H1 (cell line): ENCODE measurements around the gene L3HYPDH. TPM values are rescaled to one million over a fixed set of nuclear protein-coding genes. Genes with fewer than 3 reads are reported as not detected.

Source experiments
- CTCF ChIA-PET: fragments of 300-600 bp; sonication (Branson Sonifier 250); formaldehyde crosslinking; loops from one replicate; lab custom pipeline; 2021; ENCODE audit not compliant: partially characterized antibody; lab: Charles Lee
- POLR2A ChIA-PET: fragments of 300-600 bp; sonication (Branson Sonifier 250); formaldehyde crosslinking; loops from one replicate; lab custom pipeline; 2021; ENCODE audit warnings: inconsistent platforms; ENCODE audit not compliant: partially characterized antibody; lab: Charles Lee
- DNase-seq, 2 experiments: peaks; one replicate each; pipeline versions ENCODE4 v3.0.0 to v3.0.0-alpha.2; 2010 to 2022; ENCODE audit warnings: low spot score in 2 of 2, low read depth in 1 of 2, mixed read lengths in 1 of 2
- FAIRE-seq: peaks from 2 replicates; lab custom pipeline; 2011; peaks lifted over from hg19 to GRCh38; lab: Jason Lieb, UNC
- H2AFZ ChIP-seq: 2 replicates; pipeline ENCODE4 v1.8.1; 2012; ENCODE audit warnings: low read length, inconsistent platforms
- H2AK5ac ChIP-seq: 2 replicates; pipeline ENCODE4 v1.6.1; 2013; ENCODE audit warnings: low read depth, low read length
- H2BK120ac ChIP-seq: replicated peaks from 2 replicates; pipeline ENCODE3; 2013; ENCODE audit warnings: low read depth, low read length, inconsistent platforms
- H2BK12ac ChIP-seq: 2 replicates; pipeline ENCODE4 v1.6.1; 2013; ENCODE audit warnings: low read depth, low read length
- H2BK15ac ChIP-seq: 2 replicates; pipeline ENCODE4 v1.6.1; 2013; ENCODE audit warnings: low read length
- H2BK20ac ChIP-seq: 2 replicates; pipeline ENCODE4 v1.6.1; 2013; ENCODE audit warnings: low read length
- H2BK5ac ChIP-seq: 2 replicates; pipeline ENCODE4 v1.6.1; 2013; ENCODE audit warnings: low read depth, low read length
- H3K14ac ChIP-seq: 2 replicates; pipeline ENCODE4 v1.6.1; 2013; ENCODE audit warnings: inconsistent platforms; ENCODE audit not compliant: insufficient read length
- H3K18ac ChIP-seq: 2 replicates; pipeline ENCODE4 v1.6.1; 2013; ENCODE audit warnings: low read length; ENCODE audit errors: extremely low read depth
- H3K23ac ChIP-seq: 2 replicates; pipeline ENCODE4 v1.6.1; 2013; ENCODE audit warnings: inconsistent platforms; ENCODE audit not compliant: insufficient read length
- H3K23me2 ChIP-seq: 2 replicates; pipeline ENCODE4 v1.6.1; 2013; ENCODE audit warnings: low read depth, low read length
- H3K27ac ChIP-seq: 2 replicates; pipeline ENCODE4 v1.6.1; 2011; ENCODE audit warnings: low read depth, low read length, inconsistent platforms
- H3K27me3 ChIP-seq, 4 experiments: replicated peaks in 1 of 4; 1 replicate in 1 of 4; 2 replicates in 3 of 4; pipeline versions ENCODE4 v1.6.1 to v1.8.1; 2011 to 2013; ENCODE audit warnings: low read length in 3 of 4, mild to moderate bottlenecking in 3 of 4, inconsistent platforms in 2 of 4, mixed read lengths in 2 of 4, moderate library complexity in 1 of 4; ENCODE audit not compliant: control insufficient read depth in 3 of 4, insufficient read depth in 3 of 4; ENCODE audit errors: extremely low read depth in 1 of 4
- H3K36me3 ChIP-seq, 4 experiments: 2 replicates each; pipeline versions ENCODE4 v1.6.1 to v1.8.1; 2011 to 2013; ENCODE audit warnings: mild to moderate bottlenecking in 4 of 4, low read length in 3 of 4, moderate library complexity in 2 of 4, control low read depth in 1 of 4, inconsistent platforms in 1 of 4; ENCODE audit not compliant: insufficient read depth in 4 of 4, control insufficient read depth in 2 of 4
- H3K4ac ChIP-seq: replicated peaks from 2 replicates; pipeline ENCODE3; 2013; ENCODE audit warnings: low read length, low read depth, mixed read lengths, inconsistent platforms; ENCODE audit not compliant: insufficient read length
- H3K4me1 ChIP-seq, 4 experiments: replicated peaks in 1 of 4; 1 replicate in 1 of 4; 2 replicates in 3 of 4; pipeline versions ENCODE4 v1.6.1 to v1.8.1; 2011 to 2013; ENCODE audit warnings: low read length in 3 of 4, inconsistent platforms in 2 of 4, mixed read lengths in 1 of 4; ENCODE audit not compliant: insufficient read depth in 4 of 4, control insufficient read depth in 3 of 4
- H3K4me2 ChIP-seq, 2 experiments: 2 replicates each; pipeline versions ENCODE4 v1.6.1 to v1.8.1; 2011 to 2013; ENCODE audit warnings: low read depth in 2 of 2, low read length in 2 of 2, control low read depth in 1 of 2, inconsistent platforms in 1 of 2, mild to moderate bottlenecking in 1 of 2; ENCODE audit not compliant: insufficient read depth in 1 of 2
- H3K4me3 ChIP-seq, 4 experiments: fragments of 200-600, 300-600 bp in 1 of 4; sonication (generic), shearing (Covaris generic), sonication (Bioruptor Twin) in 1 of 4; 2 replicates each; pipeline versions ENCODE4 v1.5.1 to v1.8.1; 2011 to 2016; ENCODE audit warnings: low read length in 4 of 4, low read depth in 3 of 4, control low read depth in 2 of 4, inconsistent platforms in 2 of 4, mild to moderate bottlenecking in 2 of 4, mixed read lengths in 1 of 4, moderate library complexity in 1 of 4; ENCODE audit not compliant: insufficient read depth in 2 of 4; ENCODE audit errors: extremely low read depth in 1 of 4
- H3K56ac ChIP-seq: replicated peaks from 2 replicates; pipeline ENCODE3; 2013; ENCODE audit warnings: low read depth, mild to moderate bottlenecking, mixed read lengths, low read length, inconsistent platforms; ENCODE audit not compliant: insufficient read length
- H3K79me1 ChIP-seq: 2 replicates; pipeline ENCODE4 v1.6.1; 2013; ENCODE audit warnings: low read depth, low read length, control low read depth
- H3K79me2 ChIP-seq, 2 experiments: 2 replicates each; pipeline versions ENCODE4 v1.6.1 to v1.8.1; 2012 to 2013; ENCODE audit warnings: low read length in 2 of 2, mild to moderate bottlenecking in 2 of 2, inconsistent platforms in 1 of 2; ENCODE audit not compliant: insufficient read depth in 2 of 2, control insufficient read depth in 1 of 2
- H3K9ac ChIP-seq, 4 experiments: replicated peaks in 1 of 4; 1 replicate in 1 of 4; 2 replicates in 3 of 4; pipeline versions ENCODE4 v1.6.1 to v1.8.1; 2011 to 2013; ENCODE audit warnings: low read depth in 3 of 4, low read length in 3 of 4, control low read depth in 2 of 4, mild to moderate bottlenecking in 2 of 4, moderate library complexity in 2 of 4, inconsistent platforms in 1 of 4; ENCODE audit errors: extremely low read depth in 1 of 4
- H3K9me3 ChIP-seq, 2 experiments: 2 replicates each; pipeline versions ENCODE4 v1.6.1 to v1.8.1; 2012 to 2013; ENCODE audit warnings: mild to moderate bottlenecking in 2 of 2, moderate library complexity in 2 of 2, control low read depth in 1 of 2, inconsistent platforms in 1 of 2, low read depth in 1 of 2, low read length in 1 of 2, mixed read lengths in 1 of 2; ENCODE audit not compliant: insufficient read depth in 2 of 2
- H4K20me1 ChIP-seq, 2 experiments: replicated peaks in 1 of 2; 2 replicates each; pipeline versions ENCODE3 to v1.8.1; 2011 to 2013; ENCODE audit warnings: inconsistent platforms in 2 of 2, low read length in 2 of 2, mild to moderate bottlenecking in 1 of 2; ENCODE audit not compliant: insufficient read depth in 2 of 2, control insufficient read depth in 1 of 2
- H4K5ac ChIP-seq: 2 replicates; pipeline ENCODE4 v1.6.1; 2013; ENCODE audit warnings: low read length, low read depth, mixed read lengths, inconsistent platforms; ENCODE audit not compliant: insufficient read length
- H4K8ac ChIP-seq: 2 replicates; pipeline ENCODE4 v1.8.0; 2013; ENCODE audit warnings: mild to moderate bottlenecking, moderate library complexity, low read length, inconsistent platforms; ENCODE audit not compliant: insufficient read depth; ENCODE audit errors: extremely low read depth
- H4K91ac ChIP-seq: replicated peaks from 2 replicates; pipeline ENCODE3; 2013; ENCODE audit warnings: low read length, mixed read lengths, inconsistent platforms; ENCODE audit not compliant: insufficient read length
- ATF2 ChIP-seq: IDR thresholded peaks from 2 replicates; pipeline ENCODE4 v1.6.1; 2012; ENCODE audit warnings: low read length, inconsistent platforms
- ATF3 ChIP-seq: IDR thresholded peaks from 2 replicates; pipeline ENCODE4 v1.6.1; 2011; ENCODE audit warnings: low read depth, mild to moderate bottlenecking, low read length; ENCODE audit not compliant: insufficient read depth
- CHD2 ChIP-seq: IDR thresholded peaks from 2 replicates; pipeline ENCODE4 v1.6.1; 2012; ENCODE audit warnings: low read length, improper control_type of control experiment
- EGR1 ChIP-seq: IDR thresholded peaks from 2 replicates; pipeline ENCODE4 v1.6.1; 2011; ENCODE audit warnings: low read depth, low read length, borderline replicate concordance
- JUND ChIP-seq: IDR thresholded peaks from 2 replicates; pipeline ENCODE4 v1.6.1; 2011; ENCODE audit warnings: mild to moderate bottlenecking, improper control_type of control experiment, low read length
- NRF1 ChIP-seq: IDR thresholded peaks from 2 replicates; pipeline ENCODE4 v1.6.1; 2011; ENCODE audit warnings: mild to moderate bottlenecking, low read depth, low read length, improper control_type of control experiment
- RFX5 ChIP-seq: IDR thresholded peaks from 2 replicates; pipeline ENCODE4 v1.6.1; 2011; ENCODE audit warnings: low read depth, low read length, improper control_type of control experiment, borderline replicate concordance
- SP1 ChIP-seq: IDR thresholded peaks from 2 replicates; pipeline ENCODE4 v1.6.1; 2011; ENCODE audit warnings: low read depth, low read length
- SRF ChIP-seq: IDR thresholded peaks from 2 replicates; pipeline ENCODE4 v1.6.1; 2011; ENCODE audit warnings: mild to moderate bottlenecking, low read depth, low read length, moderate library complexity
- SUZ12 ChIP-seq: fragments of 200-600 bp; sonication (generic); IDR thresholded peaks from 2 replicates; pipeline ENCODE4 v1.6.1; 2012; ENCODE audit warnings: mild to moderate bottlenecking, inconsistent platforms, low read length, moderate library complexity, mixed read lengths
- TAF1 ChIP-seq: IDR thresholded peaks from 2 replicates; pipeline ENCODE4 v1.6.1; 2011; ENCODE audit warnings: mild to moderate bottlenecking, low read depth, low read length
- USF2 ChIP-seq: IDR thresholded peaks from 2 replicates; pipeline ENCODE4 v1.6.1; 2011; ENCODE audit warnings: low read length, improper control_type of control experiment
- WGBS, 2 experiments: shearing (Covaris generic) in 1 of 2; methylation state at CpG; one replicate each; pipeline versions ENCODE4 v1.1.6 to v1.1.7; 2013 to 2015; ENCODE audit warnings: low lambda C conversion rate in 2 of 2, mixed read lengths in 2 of 2, inconsistent platforms in 1 of 2, low coverage in 1 of 2, missing lambda C conversion rate in 1 of 2; ENCODE audit not compliant: insufficient replicate concordance in 2 of 2, insufficient coverage in 1 of 2, insufficient read length in 1 of 2; ENCODE audit errors: extremely low coverage in 1 of 2, missing lambda C conversion rate in 1 of 2; 5-methylcytosine and 5-hydroxymethylcytosine counted together
- polyA plus RNA-seq, 7 experiments: library from polyadenylated mRNA; depleted of rRNA in 3 of 7; stranded (reverse) in 5 of 7; unstranded in 2 of 7; fragments of >200 nt in 5 of 7; fragments of 200-250 nt in 2 of 7; gene quantifications; 1 replicate in 5 of 7; 2 replicates in 1 of 7; 4 replicates in 1 of 7; pipeline versions ENCODE4 v1.2.1 to v1.2.3, GENCODE V29; 2011 to 2013; ENCODE audit warnings: missing spikeins in 2 of 7, mixed read lengths in 2 of 7
- total RNA-seq: library from RNA; stranded (reverse); fragmentation: NEBNext Ultra II Directional; extraction: Animal tissue kit (Norgen Biotek cat#: 25700); gene quantifications from 2 replicates; pipeline ENCODE4 v1.2.1, GENCODE V29; 2021

Gene L3HYPDH
- total and polyA plus RNA-seq, 2 of the 8 experiments (the other 6 are each of a cell fraction or from before 2014, with no cell fraction given) = 11.2 to 15.8 TPM

GRCh38 chr14:59520224-59520623, 36.0 kb upstream of the L3HYPDH start:
- H2BK5ac ChIP-seq = no peak overlapping the region
- FAIRE-seq = no peak
- TF ChIP-seq USF2 (no peak), TAF1 (no peak), ATF3 (no peak), SUZ12 (no peak), ATF2 (no peak), EGR1 (no peak), SP1 (no peak), JUND (no peak), RFX5 (no peak), SRF (no peak), CHD2 (no peak), NRF1 (no peak)

More at GRCh38 chr14:59520224-59520623, 36.0 kb upstream of the L3HYPDH start:
- CTCF ChIA-PET = interaction anchor here (1.4 to 2.1 kb wide), 2 partner anchors 13 to 57 kb away, joined by 6 to 10 read pairs; partner anchors contain the start of gene CCDC175
- H3K4me3 ChIP-seq = no peak overlapping the region
- no peak overlapping the region for H2BK120ac ChIP-seq
- H4K20me1 ChIP-seq = no peaks in the 10 kb centered on the region
- no peaks in the 10 kb centered on the region for H3K4me1 ChIP-seq
- no peak overlapping the region for H3K27ac ChIP-seq
- H4K8ac ChIP-seq = no peak overlapping the region
- no peak overlapping the region for H2BK12ac ChIP-seq
- H3K18ac ChIP-seq = no peak overlapping the region
- no peaks in the 10 kb centered on the region for H3K23me2 ChIP-seq
- H2BK20ac ChIP-seq = no peak overlapping the region
- 85% methylated on average over 3 of the region's 3 CpGs; no CpG with 5 or more reads in 1 of the 2 experiments for WGBS, 2 experiments
- no peaks in the 10 kb centered on the region for H3K9me3 ChIP-seq
- no peak overlapping the region for H4K91ac ChIP-seq
- no peak overlapping the region for H2BK15ac ChIP-seq
- no peak overlapping the region for H3K4ac ChIP-seq
- POLR2A ChIA-PET = no interaction called here
- H3K36me3 ChIP-seq = no peaks in the 10 kb centered on the region
- no peak overlapping the region for H3K23ac ChIP-seq
- H3K56ac ChIP-seq = no peak overlapping the region
- H4K5ac ChIP-seq = no peak overlapping the region
- no peak overlapping the region for H3K4me2 ChIP-seq
- H2AFZ ChIP-seq = no peak overlapping the region
- no peak overlapping the region for H3K14ac ChIP-seq
- no peaks in the 10 kb centered on the region for H3K79me1 ChIP-seq
- H3K27me3 ChIP-seq = no peaks in the 10 kb centered on the region
- DNase-seq = no peak
- no peak overlapping the region for H3K9ac ChIP-seq
- no peak overlapping the region for H2AK5ac ChIP-seq
- no peaks in the 10 kb centered on the region for H3K79me2 ChIP-seq
